SH-SY5Y (cell line): ENCODE measurements around the gene INTS7.

Source experiments
- GATA2 ChIP-seq: IDR thresholded peaks from 2 replicates; pipeline ENCODE4 v1.6.1; 2011; ENCODE audit warnings: mild to moderate bottlenecking, low read depth, low read length
- GATA3 ChIP-seq: IDR thresholded peaks from 2 replicates; pipeline ENCODE4 v1.6.1; 2011; ENCODE audit warnings: low read depth, mild to moderate bottlenecking, low read length, moderate library complexity

- TF ChIP-seq GATA3 (no peak), GATA2 (no peak)
Measured at GRCh38 chr1:212004895-212005608, 30.3 kb downstream of the INTS7 start.
